Esophagus muscularis mucosa (tissue), 4 donors: ENCODE measurements around the gene SETBP1. TPM values are rescaled to one million over a fixed set of nuclear protein-coding genes. Genes with fewer than 3 reads are reported as not detected.
A peak's percentile ranks its signal among the peaks of the same experiment; 100 is the strongest.

ENCODE experiments used
- DNase-seq: peaks from one replicate; pipeline ENCODE4 v3.0.0-alpha.2; 2017; ENCODE audit errors: extremely low spot score
- H3K27ac ChIP-seq, 4 donors: fragments of 200-600 bp; sonication (generic); replicated peaks in 1 of 4; 1 replicate in 3 of 4; 2 replicates in 1 of 4; pipeline ENCODE4 v1.5.1; 2016 to 2019; ENCODE audit warnings: mild to moderate bottlenecking in 1 of 4
- H3K27me3 ChIP-seq, 4 donors: fragments of 200-600 bp; sonication (generic); one replicate each; pipeline versions ENCODE4 v1.5.1 to v1.6.0; 2016 to 2019
- H3K36me3 ChIP-seq, 4 donors: fragments of 200-600 bp; sonication (generic); one replicate each; pipeline ENCODE4 v1.5.1; 2016 to 2019
- H3K4me1 ChIP-seq, 4 donors: fragments of 200-600 bp; sonication (generic); one replicate each; pipeline ENCODE4 v1.5.1; 2016 to 2019
- H3K4me3 ChIP-seq, 4 donors: fragments of 200-600 bp; sonication (generic); 1 replicate in 2 of 4; 2 replicates in 2 of 4; pipeline ENCODE4 v1.5.1; 2016 to 2019; ENCODE audit warnings: mild to moderate bottlenecking in 4 of 4, moderate library complexity in 1 of 4
- H3K9me3 ChIP-seq, 4 donors: fragments of 200-600 bp; sonication (generic); 1 replicate in 3 of 4; 2 replicates in 1 of 4; pipeline ENCODE4 v1.5.1; 2016 to 2019
- EP300 ChIP-seq: sonication (generic); formaldehyde crosslinking; IDR thresholded peaks from one replicate; pipeline ENCODE4 v1.6.1; 2017; ENCODE audit warnings: antibody characterized with exemption
- POLR2A ChIP-seq: fragments of 450-650 bp; IDR thresholded peaks from one replicate; pipeline ENCODE4 v1.6.1; 2017; ENCODE audit warnings: antibody characterized with exemption, moderate library complexity, mild to moderate bottlenecking, low read depth
- POLR2AphosphoS5 ChIP-seq, 2 donors: sonication (generic); formaldehyde crosslinking; IDR thresholded peaks; one replicate each; pipeline ENCODE4 v1.6.1; 2017; ENCODE audit warnings: antibody characterized with exemption in 2 of 2
- WGBS: methylation state at CpG from one replicate; pipeline ENCODE4 v1.1.5; 2018; 5-methylcytosine and 5-hydroxymethylcytosine counted together
- intact Hi-C: fragments of 100-400 bp; cut with DNase I; formaldehyde crosslinking; loops from one replicate; pipeline ENCODE4 v1.15.1; 2023
- total RNA-seq, 4 donors: library from RNA; depleted of rRNA; stranded (reverse); fragments of >200 nt; gene quantifications; one replicate each; pipeline versions ENCODE4 v1.1.0 to v1.2.1, GENCODE V29; 2016
- TF ChIP-seq, protein P1 (sequence below), 3 experiments: fragments of 200-600 bp in 2 of 3; fragments of 450-650 bp in 1 of 3; sonication (generic) in 2 of 3; IDR thresholded peaks; one replicate each; pipeline ENCODE4 v1.5.1; 2017 to 2019; ENCODE audit warnings: antibody characterized with exemption in 3 of 3, mild to moderate bottlenecking in 2 of 3, moderate library complexity in 1 of 3

Gene SETBP1
- total RNA-seq, 4 donors from 2014 or later = 40.9 to 86.5 (median 65.1) TPM

DNA sequence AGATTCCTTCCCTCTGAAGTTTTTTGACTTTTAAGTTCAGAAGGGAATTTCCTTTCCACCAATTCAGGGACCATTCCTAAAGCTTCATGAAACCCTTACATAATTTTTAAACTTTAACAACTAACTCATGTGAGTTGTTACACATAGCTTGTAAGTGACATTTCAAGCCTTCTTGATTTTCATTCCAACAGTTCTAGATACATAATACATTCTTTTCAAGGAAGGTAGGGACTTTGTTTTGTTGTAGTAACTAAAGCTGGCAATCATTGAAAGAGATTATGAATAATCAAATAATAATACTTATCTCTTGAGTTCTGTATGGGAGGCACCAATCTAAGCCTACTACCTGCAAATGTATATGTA lies 45.4 kb downstream of the SETBP1 start:
- Histone ChIP-seq H3K27me3 (no peaks in the 10 kb centered on the region), H3K4me1 (peaks cover 23 to 79% (median 68%) of the 10 kb centered on the region in 4 donors), H3K9me3 (no peaks in the 10 kb centered on the region), H3K4me3 (no peak overlapping the region), H3K27ac (peak overlapping the region; percentile 59 to 76 (median 65)), H3K36me3 (no peaks in the 10 kb centered on the region)
- intact Hi-C loops = no loop called here
- no peak for DNase-seq
- TF ChIP-seq POLR2AphosphoS5 (IDR thresholded peaks at IDR 0.05) (no peak), EP300 (no peak), POLR2A (no peak)
- TF ChIP-seq, protein P1, sequence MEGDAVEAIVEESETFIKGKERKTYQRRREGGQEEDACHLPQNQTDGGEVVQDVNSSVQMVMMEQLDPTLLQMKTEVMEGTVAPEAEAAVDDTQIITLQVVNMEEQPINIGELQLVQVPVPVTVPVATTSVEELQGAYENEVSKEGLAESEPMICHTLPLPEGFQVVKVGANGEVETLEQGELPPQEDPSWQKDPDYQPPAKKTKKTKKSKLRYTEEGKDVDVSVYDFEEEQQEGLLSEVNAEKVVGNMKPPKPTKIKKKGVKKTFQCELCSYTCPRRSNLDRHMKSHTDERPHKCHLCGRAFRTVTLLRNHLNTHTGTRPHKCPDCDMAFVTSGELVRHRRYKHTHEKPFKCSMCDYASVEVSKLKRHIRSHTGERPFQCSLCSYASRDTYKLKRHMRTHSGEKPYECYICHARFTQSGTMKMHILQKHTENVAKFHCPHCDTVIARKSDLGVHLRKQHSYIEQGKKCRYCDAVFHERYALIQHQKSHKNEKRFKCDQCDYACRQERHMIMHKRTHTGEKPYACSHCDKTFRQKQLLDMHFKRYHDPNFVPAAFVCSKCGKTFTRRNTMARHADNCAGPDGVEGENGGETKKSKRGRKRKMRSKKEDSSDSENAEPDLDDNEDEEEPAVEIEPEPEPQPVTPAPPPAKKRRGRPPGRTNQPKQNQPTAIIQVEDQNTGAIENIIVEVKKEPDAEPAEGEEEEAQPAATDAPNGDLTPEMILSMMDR (IDR thresholded peaks at IDR 0.05) = no peak

DNA sequence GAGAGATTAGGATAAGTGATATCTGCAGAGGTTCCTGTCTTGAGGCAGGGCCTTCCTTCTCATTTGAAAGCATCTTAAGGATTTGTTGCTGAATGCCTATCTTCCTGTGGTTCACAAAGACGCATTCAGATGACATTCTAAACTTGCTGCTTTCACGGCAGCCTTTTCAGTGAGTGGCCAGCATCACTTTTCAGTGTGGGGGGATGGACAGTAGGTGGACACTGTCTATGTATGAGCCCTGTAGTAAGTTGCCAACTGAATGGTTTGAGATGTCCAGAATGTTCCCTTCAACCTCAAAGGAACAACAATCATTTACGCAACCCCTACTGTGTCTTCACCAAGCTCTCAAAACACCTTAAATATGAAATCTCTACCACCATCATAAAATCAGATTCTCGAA lies 46.6 kb downstream of the SETBP1 start:
- Histone ChIP-seq H3K36me3 (no peaks in the 10 kb centered on the region), H3K4me3 (no peak overlapping the region), H3K27ac (no peak overlapping the region), H3K27me3 (no peaks in the 10 kb centered on the region), H3K4me1 (peaks cover 23 to 91% (median 80%) of the 10 kb centered on the region in 4 donors), H3K9me3 (no peaks in the 10 kb centered on the region)
- no peak for DNase-seq
- intact Hi-C loops = no loop called here
- TF ChIP-seq, protein P1 (IDR thresholded peaks at IDR 0.05) = no peak
- TF ChIP-seq POLR2AphosphoS5 (IDR thresholded peaks at IDR 0.05) (no peak), EP300 (no peak), POLR2A (no peak)
- 91% methylated on average over 4 of the region's 4 CpGs for WGBS

DNA sequence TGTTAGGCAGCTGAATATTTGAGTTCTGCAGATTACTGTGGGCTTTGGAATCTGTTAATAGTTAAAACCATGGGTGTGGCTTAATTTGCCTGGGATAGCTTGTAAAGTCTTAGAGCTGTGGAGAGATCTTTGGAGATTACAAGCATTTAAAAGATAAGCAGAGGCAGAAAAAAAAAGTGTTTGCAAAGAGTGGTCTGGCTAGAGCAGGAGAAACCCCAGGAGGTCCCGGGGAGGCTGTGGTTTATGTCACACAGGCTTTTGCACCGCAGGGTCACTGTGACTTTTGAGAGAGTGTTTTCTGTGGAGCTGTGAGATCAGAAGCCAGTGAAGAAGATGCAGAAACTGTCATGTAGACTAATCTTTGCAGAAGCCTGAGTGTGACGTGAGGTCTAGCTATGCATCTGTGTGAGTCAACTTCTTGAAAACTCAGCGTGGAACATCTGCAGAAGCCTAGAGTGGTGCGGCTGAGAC lies 49.0 kb downstream of the SETBP1 start:
- intact Hi-C loops = no loop called here

DNA sequence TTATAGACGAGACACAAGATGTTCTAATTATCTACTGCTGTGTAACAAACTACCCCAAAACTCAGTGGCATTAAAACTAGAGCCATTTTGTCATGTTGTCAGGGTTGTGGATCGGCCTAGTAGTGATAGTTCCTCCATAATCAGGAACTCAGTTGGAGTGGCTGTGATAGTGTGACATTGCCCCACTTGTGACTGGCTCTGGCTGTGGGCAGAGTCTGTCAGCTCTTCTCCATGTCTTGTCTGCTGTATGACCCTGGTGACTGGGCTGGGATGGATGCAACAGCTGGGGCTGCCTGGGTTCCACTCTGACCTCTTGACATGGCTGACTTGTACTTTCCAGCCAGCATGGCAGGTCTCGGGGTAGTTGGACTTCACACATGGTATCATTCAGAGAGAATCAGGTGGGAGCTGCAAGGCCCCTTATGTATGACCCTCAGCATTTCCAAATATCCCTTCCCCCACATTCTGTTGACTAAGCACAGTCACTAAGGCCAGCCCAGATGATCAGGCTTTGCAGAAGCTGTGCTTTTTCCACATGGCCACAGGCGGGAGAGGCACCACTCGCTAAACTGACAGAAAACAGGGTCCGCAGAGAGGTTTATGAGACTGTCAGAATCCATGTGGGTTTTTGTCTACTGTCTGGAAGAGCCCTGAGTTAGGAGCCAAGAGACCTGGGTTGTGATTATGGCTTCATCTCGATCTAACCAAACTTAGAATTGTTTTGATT lies 50.3 kb downstream of the SETBP1 start:
- Histone ChIP-seq H3K27ac (no peak overlapping the region), H3K36me3 (no peaks in the 10 kb centered on the region), H3K4me3 (no peak overlapping the region), H3K4me1 (peaks cover 18 to 81% (median 69%) of the 10 kb centered on the region in 4 donors), H3K9me3 (no peaks in the 10 kb centered on the region), H3K27me3 (no peaks in the 10 kb centered on the region)
- 95% methylated on average over 7 of the region's 7 CpGs for WGBS
- TF ChIP-seq EP300 = no peak
- TF ChIP-seq POLR2AphosphoS5 (IDR thresholded peaks at IDR 0.05) = no peak
- no peak for TF ChIP-seq POLR2A
- TF ChIP-seq, protein P1 (IDR thresholded peaks at IDR 0.05) = no peak
- DNase-seq = no peak
- intact Hi-C loops = no loop called here

More for the DNA sequence above, 49.0 kb downstream of the SETBP1 start:
- TF ChIP-seq POLR2AphosphoS5 (IDR thresholded peaks at IDR 0.05) = no peak
- DNase-seq = no peak
- 70% methylated on average over 5 of the region's 5 CpGs for WGBS
- Histone ChIP-seq H3K36me3 (no peaks in the 10 kb centered on the region), H3K4me1 (peaks cover 25 to 94% (median 82%) of the 10 kb centered on the region in 4 donors), H3K27ac (no peak overlapping the region), H3K4me3 (no peak overlapping the region), H3K27me3 (no peaks in the 10 kb centered on the region), H3K9me3 (no peaks in the 10 kb centered on the region)

DNA sequence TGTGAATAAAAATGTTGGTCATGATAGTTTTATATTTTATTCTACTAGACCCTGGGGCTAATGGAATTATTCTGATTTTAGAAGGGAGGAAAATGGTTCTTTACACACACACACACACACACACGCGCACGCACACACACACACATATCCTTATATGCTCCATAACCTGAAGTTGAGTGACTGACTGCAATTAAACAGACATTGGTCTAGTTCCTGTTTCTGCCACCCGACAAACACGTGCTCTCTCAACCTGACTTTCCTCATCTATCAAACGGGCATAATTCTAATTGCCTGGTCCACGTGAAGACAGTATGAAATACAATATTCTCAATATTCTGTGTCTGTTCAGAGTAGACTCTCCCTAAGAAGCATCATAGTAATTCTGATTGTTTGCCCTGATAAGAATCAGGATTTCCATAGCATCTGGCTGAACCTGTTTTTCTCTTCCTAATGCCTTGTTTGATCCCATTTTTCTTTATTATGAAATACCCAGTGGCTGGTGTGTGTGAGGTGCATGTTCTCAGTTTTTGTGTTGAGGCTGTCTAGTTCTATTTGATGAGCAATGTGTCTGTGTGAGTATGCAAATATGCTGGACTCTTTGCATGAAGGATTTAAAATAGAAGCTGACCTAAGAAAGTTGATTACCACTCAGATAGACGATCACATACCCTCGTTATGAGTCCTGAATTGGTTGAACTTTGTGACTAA lies 51.0 kb downstream of the SETBP1 start:
- Histone ChIP-seq H3K27me3 (no peaks in the 10 kb centered on the region), H3K27ac (no peak overlapping the region), H3K9me3 (no peaks in the 10 kb centered on the region), H3K36me3 (no peaks in the 10 kb centered on the region), H3K4me1 (peaks cover 14 to 74% (median 64%) of the 10 kb centered on the region in 4 donors), H3K4me3 (no peak overlapping the region)
- no peak for TF ChIP-seq POLR2AphosphoS5 (IDR thresholded peaks at IDR 0.05)
- TF ChIP-seq POLR2A = no peak
- TF ChIP-seq, protein P1 (IDR thresholded peaks at IDR 0.05) = no peak
- DNase-seq = no peak
- intact Hi-C loops = no loop called here
- whole genome bisulfite sequencing = 56% methylated on average over 9 of the region's 9 CpGs
